Measurements from ENCODE around the gene PLEKHA1.

- TF ChIP-seq EZH2phosphoT487 (IDR thresholded peaks at IDR 0.05; ENCODE audit: borderline replicate concordance) (no peak), CTCF (IDR thresholded peaks at IDR 0.05 in 2 of 3, conservative IDR thresholded peaks at IDR 0.05 in 1 of 3; ENCODE audit: borderline replicate concordance in 1 of 3, insufficient read depth in 1 of 3, low read depth in 2 of 3, low read length in 2 of 3) (no peak), POLR2A (IDR thresholded peaks at IDR 0.05; ENCODE audit: borderline replicate concordance, extremely low read depth, insufficient read depth, insufficient read length) (no peak), FOSL1 (IDR thresholded peaks at IDR 0.05; ENCODE audit: low read depth) (no peak), MAX (IDR thresholded peaks at IDR 0.05) (no peak), REST (IDR thresholded peaks at IDR 0.05; ENCODE audit: low read depth) (no peak), ELF1 (IDR thresholded peaks at IDR 0.05; ENCODE audit: borderline replicate concordance, low read depth) (no peak), ZBTB33 (IDR thresholded peaks at IDR 0.05; ENCODE audit: extremely low read depth, insufficient replicate concordance, low read length) (no peak), YY1 (IDR thresholded peaks at IDR 0.05; ENCODE audit: extremely low read depth, insufficient replicate concordance, low read depth, low read length) (no peak), ATF3 (IDR thresholded peaks at IDR 0.05) (no peak)
These were observed 38.8 kb downstream of the PLEKHA1 start for GRCh38 chr10:122413327-122413726.
